SU-DHL-6 (cell line): ENCODE data around the gene SYCP2L.

Experiments used
- CTCF ChIP-seq: fragments of 200-600 bp; sonication (generic); IDR thresholded peaks from one replicate; pipeline ENCODE4 v1.5.1; 2017; ENCODE audit warnings: antibody characterized with exemption, mild to moderate bottlenecking, low read length, moderate library complexity; ENCODE audit not compliant: insufficient read depth, poor library complexity, severe bottlenecking
- EZH2phosphoT487 ChIP-seq: fragments of 200-600 bp; sonication (generic), shearing (Covaris generic); conservative IDR thresholded peaks from 2 replicates; pipeline ENCODE4 v1.6.1; 2018; ENCODE audit warnings: mild to moderate bottlenecking, antibody characterized with exemption, low read length, moderate library complexity, mixed read lengths

GRCh38 chr6:10886691-10887502, at the start of gene SYCP2L:
- TF ChIP-seq CTCF: no peak
- TF ChIP-seq EZH2phosphoT487: no peak
